Hepatocyte (in vitro differentiated cells): ENCODE measurements around the gene GAN. TPM values are rescaled to one million over a fixed set of nuclear protein-coding genes. Genes with fewer than 3 reads are reported as not detected.

Experiments
- DNase-seq: peaks from one replicate; pipeline ENCODE4 v3.0.0-alpha.2; 2016; ENCODE audit warnings: low spot score
- H2AFZ ChIP-seq: fragments of 200-600 bp; sonication (generic); 2 replicates; pipeline ENCODE4 v1.6.0; 2016; ENCODE audit warnings: antibody characterized with exemption, mild to moderate bottlenecking
- H3K27ac ChIP-seq: fragments of 200-600 bp; sonication (generic); 2 replicates; pipeline ENCODE4 v1.5.1; 2016; ENCODE audit warnings: mild to moderate bottlenecking
- H3K27me3 ChIP-seq: fragments of 200-600 bp; sonication (generic); 2 replicates; pipeline ENCODE4 v1.6.1; 2016
- H3K36me3 ChIP-seq: fragments of 200-600 bp; sonication (generic); replicated peaks from 2 replicates; pipeline ENCODE4 v1.5.1; 2016; ENCODE audit warnings: low read depth; ENCODE audit not compliant: insufficient read depth
- H3K4me1 ChIP-seq: fragments of 200-600 bp; sonication (generic); 2 replicates; pipeline ENCODE4 v1.5.1; 2016; ENCODE audit warnings: mild to moderate bottlenecking, moderate library complexity; ENCODE audit not compliant: insufficient read depth
- H3K4me2 ChIP-seq: fragments of 200-600 bp; sonication (generic); 2 replicates; pipeline ENCODE4 v1.6.0; 2016
- H3K4me3 ChIP-seq: fragments of 200-600 bp; sonication (generic); 2 replicates; pipeline ENCODE4 v1.5.1; 2016; ENCODE audit warnings: mild to moderate bottlenecking
- H3K79me2 ChIP-seq: fragments of 200-600 bp; sonication (generic); 2 replicates; pipeline ENCODE4 v1.6.0; 2017; ENCODE audit warnings: mild to moderate bottlenecking
- H3K9me2 ChIP-seq: fragments of 200-600 bp; sonication (generic); replicated peaks from 2 replicates; pipeline ENCODE4 v1.6.0; 2017; ENCODE audit warnings: mild to moderate bottlenecking; ENCODE audit not compliant: insufficient read depth
- H3K9me3 ChIP-seq: fragments of 200-600 bp; sonication (generic); 2 replicates; pipeline ENCODE4 v1.5.1; 2016; ENCODE audit warnings: low read depth, mild to moderate bottlenecking
- H4K20me1 ChIP-seq: fragments of 200-600 bp; sonication (generic); 2 replicates; pipeline ENCODE4 v1.6.0; 2016; ENCODE audit warnings: mild to moderate bottlenecking; ENCODE audit not compliant: insufficient read depth, poor library complexity, severe bottlenecking
- CTCF ChIP-seq: fragments of 200-600 bp; sonication (generic); IDR thresholded peaks from 2 replicates; pipeline ENCODE4 v1.5.1; 2016; ENCODE audit warnings: antibody characterized with exemption, mild to moderate bottlenecking; ENCODE audit not compliant: poor library complexity
- EZH2 ChIP-seq: fragments of 200-600 bp; sonication (generic); IDR thresholded peaks from 2 replicates; pipeline ENCODE4 v1.6.1; 2016; ENCODE audit warnings: antibody characterized with exemption, mild to moderate bottlenecking, borderline replicate concordance
- EZH2phosphoT487 ChIP-seq: fragments of 200-600 bp; sonication (generic); IDR thresholded peaks from one replicate; pipeline ENCODE4 v1.6.1; 2018; ENCODE audit warnings: antibody characterized with exemption, mild to moderate bottlenecking, low read depth, moderate library complexity; ENCODE audit not compliant: unreplicated experiment, severe bottlenecking
- WGBS: methylation state at CpG from one replicate; pipeline ENCODE4 v1.1.6; 2016; ENCODE audit warnings: low lambda C conversion rate; ENCODE audit errors: missing lambda C conversion rate; 5-methylcytosine and 5-hydroxymethylcytosine counted together
- polyA plus RNA-seq: library from polyadenylated mRNA; unstranded; fragments of >200 nt; fragmentation: Nextera tagmentation; extraction: Ambion mirVana; gene quantifications from 2 replicates; pipeline ENCODE4 v1.2.1, GENCODE V29; 2016
- total RNA-seq: library from RNA; depleted of rRNA; stranded (reverse); fragments of >200 nt; gene quantifications from 2 replicates; pipeline ENCODE4 v1.2.3, GENCODE V29; 2014

GAN gene
- total and polyA plus RNA-seq, 2 experiments from 2014 or later: 2.1 to 10.9 TPM

GRCh38 chr16:81366316-81366932, 51.7 kb downstream of the GAN start:
- Histone ChIP-seq H4K20me1 (no peaks in the 10 kb centered on the region), H2AFZ (no peak overlapping the region), H3K27ac (no peak overlapping the region), H3K4me1 (no peaks in the 10 kb centered on the region), H3K9me3 (no peaks in the 10 kb centered on the region), H3K79me2 (no peaks in the 10 kb centered on the region), H3K4me3 (no peak overlapping the region), H3K36me3 (no peaks in the 10 kb centered on the region), H3K9me2 (no peaks in the 10 kb centered on the region), H3K4me2 (no peak overlapping the region), H3K27me3 (no peaks in the 10 kb centered on the region)
- peak; percentile 78 for TF ChIP-seq CTCF
- no peak for TF ChIP-seq EZH2phosphoT487
- 68% methylated on average over 12 of the region's 12 CpGs for WGBS
- peak; percentile 66 for DNase-seq

GRCh38 chr16:81367821-81368220, 53.1 kb downstream of the GAN start:
- no peak for DNase-seq
- no peaks in the 10 kb centered on the region for H3K36me3 ChIP-seq
- no peaks in the 10 kb centered on the region for H3K4me1 ChIP-seq
- H3K4me3 ChIP-seq: no peak overlapping the region
- no peak overlapping the region for H3K27ac ChIP-seq
- no peak overlapping the region for H2AFZ ChIP-seq
- no peaks in the 10 kb centered on the region for H3K79me2 ChIP-seq
- no peak overlapping the region for H3K4me2 ChIP-seq
- H3K9me2 ChIP-seq: no peaks in the 10 kb centered on the region
- WGBS: 98% methylated on average over 6 of the region's 6 CpGs
- H3K9me3 ChIP-seq: no peaks in the 10 kb centered on the region
- H4K20me1 ChIP-seq: no peaks in the 10 kb centered on the region
- no peak for TF ChIP-seq CTCF
- TF ChIP-seq EZH2phosphoT487: no peak
- no peak for TF ChIP-seq EZH2
- H3K27me3 ChIP-seq: no peaks in the 10 kb centered on the region

GRCh38 chr16:81369888-81370504, 55.2 kb downstream of the GAN start:
- Histone ChIP-seq H2AFZ (no peak overlapping the region), H3K4me1 (no peaks in the 10 kb centered on the region), H3K36me3 (no peaks in the 10 kb centered on the region), H3K4me2 (no peak overlapping the region), H4K20me1 (no peaks in the 10 kb centered on the region), H3K4me3 (no peak overlapping the region), H3K27me3 (no peaks in the 10 kb centered on the region), H3K9me2 (no peaks in the 10 kb centered on the region), H3K9me3 (no peaks in the 10 kb centered on the region), H3K27ac (no peak overlapping the region), H3K79me2 (no peaks in the 10 kb centered on the region)
- 85% methylated on average over 4 of the region's 4 CpGs for WGBS
- no peak for DNase-seq
- TF ChIP-seq EZH2phosphoT487 (no peak), EZH2 (no peak), CTCF (no peak)
